ENCODE results near the gene DNASE1L1. TPM values are rescaled to one million over a fixed set of nuclear protein-coding genes. Genes with fewer than 3 reads are reported as not detected.

The DNASE1L1 gene
- total RNA-seq, 1 donor from 2014 or later = 14.2 TPM

DNA sequence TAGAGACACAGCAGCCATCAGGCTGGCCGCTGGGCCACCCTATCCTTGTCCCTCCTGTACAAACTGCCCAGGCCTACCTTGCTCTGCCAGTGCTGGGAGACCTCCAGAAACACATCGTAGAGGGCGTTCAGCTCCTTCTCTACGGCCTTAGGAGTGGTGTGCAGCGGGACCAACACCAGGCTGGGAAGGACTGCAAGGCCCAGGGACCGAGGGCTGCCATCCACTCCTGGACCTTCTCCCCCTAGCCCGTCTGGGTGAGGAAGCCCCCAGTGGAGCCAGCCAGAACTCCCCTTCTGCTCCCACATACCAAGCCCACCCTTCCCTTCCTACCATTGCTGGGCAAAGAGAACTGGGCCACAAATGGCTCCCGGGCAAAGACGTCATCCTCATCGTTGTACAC lies 5.9 kb downstream of the DNASE1L1 start:
- Mint-ChIP-seq H3K9me3 (peaks cover 25% of the 10 kb centered on the region), H3K4me1 (peaks cover 13% of the 10 kb centered on the region), H3K27me3 (ENCODE audit: insufficient read depth, low read depth) (peaks cover 12% of the 10 kb centered on the region), H3K36me3 (peaks cover 15% of the 10 kb centered on the region), H3K27ac (no peak overlapping the region), H3K4me3 (no peak overlapping the region)
- Histone ChIP-seq H3K4me2 (no peak overlapping the region), H3K9ac (no peak overlapping the region), H3K27ac (no peak overlapping the region), H3K4me1 (no peaks in the 10 kb centered on the region), H3K36me3 (no peaks in the 10 kb centered on the region), H2AFZ (replicated peaks) (no peak overlapping the region), H3K79me2 (ENCODE audit: low read depth) (peaks cover 19% of the 10 kb centered on the region), H3K27me3 (no peaks in the 10 kb centered on the region), H3K9me3 (ENCODE audit: low read depth) (no peaks in the 10 kb centered on the region), H3K4me3 (no peak overlapping the region), H4K20me1 (ENCODE audit: low read depth) (peaks cover 23% of the 10 kb centered on the region), H3F3A (ENCODE audit: low read depth) (peaks cover 40% of the 10 kb centered on the region)
- no peak for TF ChIP-seq EZH2phosphoT487 (IDR thresholded peaks at IDR 0.05)
- TF ChIP-seq, protein P1, sequence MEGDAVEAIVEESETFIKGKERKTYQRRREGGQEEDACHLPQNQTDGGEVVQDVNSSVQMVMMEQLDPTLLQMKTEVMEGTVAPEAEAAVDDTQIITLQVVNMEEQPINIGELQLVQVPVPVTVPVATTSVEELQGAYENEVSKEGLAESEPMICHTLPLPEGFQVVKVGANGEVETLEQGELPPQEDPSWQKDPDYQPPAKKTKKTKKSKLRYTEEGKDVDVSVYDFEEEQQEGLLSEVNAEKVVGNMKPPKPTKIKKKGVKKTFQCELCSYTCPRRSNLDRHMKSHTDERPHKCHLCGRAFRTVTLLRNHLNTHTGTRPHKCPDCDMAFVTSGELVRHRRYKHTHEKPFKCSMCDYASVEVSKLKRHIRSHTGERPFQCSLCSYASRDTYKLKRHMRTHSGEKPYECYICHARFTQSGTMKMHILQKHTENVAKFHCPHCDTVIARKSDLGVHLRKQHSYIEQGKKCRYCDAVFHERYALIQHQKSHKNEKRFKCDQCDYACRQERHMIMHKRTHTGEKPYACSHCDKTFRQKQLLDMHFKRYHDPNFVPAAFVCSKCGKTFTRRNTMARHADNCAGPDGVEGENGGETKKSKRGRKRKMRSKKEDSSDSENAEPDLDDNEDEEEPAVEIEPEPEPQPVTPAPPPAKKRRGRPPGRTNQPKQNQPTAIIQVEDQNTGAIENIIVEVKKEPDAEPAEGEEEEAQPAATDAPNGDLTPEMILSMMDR (IDR thresholded peaks at IDR 0.05) = no peak
- TF ChIP-seq EZH2 (IDR thresholded peaks at IDR 0.05) = no peak
- no peak for DNase-seq (ENCODE audit: low spot score)

DNA sequence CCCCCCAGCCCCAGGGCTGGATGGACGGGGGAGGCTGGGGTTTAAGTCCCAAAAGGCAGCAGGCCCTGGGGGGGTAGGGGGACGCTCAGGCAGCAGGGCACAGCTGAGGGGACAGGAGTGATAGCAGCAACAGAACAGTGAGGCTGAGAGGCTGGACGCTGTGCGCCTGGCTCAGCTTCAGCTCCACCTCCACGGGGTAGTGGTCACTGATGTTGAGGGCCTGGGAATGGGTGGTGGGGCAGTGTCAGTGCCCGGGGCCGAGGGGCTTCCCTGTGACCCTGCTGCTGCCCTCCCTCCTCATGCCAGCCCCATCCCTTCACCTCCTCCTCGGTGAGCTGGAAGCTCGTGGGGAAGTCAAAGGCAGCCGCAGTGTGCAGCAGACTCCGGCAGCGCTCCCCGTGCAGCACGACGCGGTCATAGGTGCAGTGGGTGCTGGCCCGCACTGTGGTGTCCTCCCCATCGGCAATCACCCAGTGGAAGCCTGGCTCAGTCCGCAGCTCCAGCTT lies 6.4 kb downstream of the DNASE1L1 start:
- Mint-ChIP-seq H3K4me3 (no peak overlapping the region), H3K36me3 (peaks cover 15% of the 10 kb centered on the region), H3K9me3 (peaks cover 28% of the 10 kb centered on the region), H3K27ac (no peak overlapping the region), H3K27me3 (ENCODE audit: insufficient read depth, low read depth) (peaks cover 12% of the 10 kb centered on the region), H3K4me1 (peaks cover 13% of the 10 kb centered on the region)
- peaks cover 20% of the 10 kb centered on the region for H3K79me2 ChIP-seq (ENCODE audit: low read depth)
- H3K4me2 ChIP-seq = no peak overlapping the region
- H3K4me1 ChIP-seq = no peaks in the 10 kb centered on the region
- H3K36me3 ChIP-seq = no peaks in the 10 kb centered on the region
- H2AFZ ChIP-seq (replicated peaks) = no peak overlapping the region
- H3K27me3 ChIP-seq = no peaks in the 10 kb centered on the region
- H3K9me3 ChIP-seq (ENCODE audit: low read depth) = no peaks in the 10 kb centered on the region
- no peak for DNase-seq (ENCODE audit: low spot score)
- H4K20me1 ChIP-seq (ENCODE audit: low read depth) = peaks cover 23% of the 10 kb centered on the region
- peaks cover 43% of the 10 kb centered on the region for H3F3A ChIP-seq (ENCODE audit: low read depth)
- H3K27ac ChIP-seq = no peak overlapping the region
- no peak for TF ChIP-seq EZH2phosphoT487 (IDR thresholded peaks at IDR 0.05)
- TF ChIP-seq, protein P1 (IDR thresholded peaks at IDR 0.05) = no peak
- TF ChIP-seq EZH2 (IDR thresholded peaks at IDR 0.05) = no peak
- no peak overlapping the region for H3K4me3 ChIP-seq
- no peak overlapping the region for H3K9ac ChIP-seq

DNA sequence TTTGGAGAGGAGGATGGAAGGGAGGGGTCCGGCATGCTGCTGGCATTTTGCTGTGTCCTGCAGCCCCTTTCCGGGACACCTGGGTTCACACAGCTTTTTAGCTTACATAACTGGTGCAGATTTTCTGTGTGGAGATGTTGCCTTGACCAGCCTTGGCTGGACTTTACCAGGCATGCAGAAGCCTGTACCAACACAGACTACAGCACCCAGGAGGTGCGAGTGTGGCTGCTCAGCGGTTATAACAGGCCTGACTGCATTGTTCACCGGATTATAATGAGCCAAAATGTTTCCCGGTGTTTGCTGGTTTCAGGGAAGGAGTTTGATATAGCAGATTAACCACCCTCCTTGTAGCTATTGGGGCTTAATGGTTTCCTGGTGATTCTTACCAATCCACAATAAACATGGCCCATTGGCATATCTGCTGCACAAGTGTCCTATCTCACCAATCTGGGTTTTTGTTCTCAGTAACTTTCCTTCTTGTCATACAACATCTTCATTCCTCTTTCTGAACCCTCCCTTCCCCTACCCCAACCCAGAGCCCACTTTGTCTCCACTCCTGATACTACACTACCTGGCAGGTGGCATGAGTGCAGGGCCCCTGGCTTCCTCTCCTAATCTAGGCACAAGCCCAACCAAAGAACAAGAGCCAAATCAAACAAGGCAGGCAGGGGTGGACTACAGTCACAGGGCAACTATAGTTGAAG lies 7.0 kb downstream of the DNASE1L1 start:
- Mint-ChIP-seq H3K36me3 (peaks cover 15% of the 10 kb centered on the region), H3K4me1 (peaks cover 13% of the 10 kb centered on the region), H3K27ac (no peak overlapping the region), H3K27me3 (ENCODE audit: insufficient read depth, low read depth) (peaks cover 13% of the 10 kb centered on the region), H3K9me3 (peaks cover 28% of the 10 kb centered on the region), H3K4me3 (no peak overlapping the region)
- H3K4me3 ChIP-seq = no peak overlapping the region
- H3F3A ChIP-seq (ENCODE audit: low read depth) = peaks cover 49% of the 10 kb centered on the region
- no peaks in the 10 kb centered on the region for H3K27me3 ChIP-seq
- H3K4me1 ChIP-seq = no peaks in the 10 kb centered on the region
- no peak overlapping the region for H3K27ac ChIP-seq
- TF ChIP-seq, protein P1 (IDR thresholded peaks at IDR 0.05) = no peak
- TF ChIP-seq EZH2 (IDR thresholded peaks at IDR 0.05) (no peak), EZH2phosphoT487 (IDR thresholded peaks at IDR 0.05) (no peak)
- H3K36me3 ChIP-seq = no peaks in the 10 kb centered on the region
- no peak for DNase-seq (ENCODE audit: low spot score)
- no peak overlapping the region for H2AFZ ChIP-seq (replicated peaks)
- H3K4me2 ChIP-seq = no peak overlapping the region
- peaks cover 23% of the 10 kb centered on the region for H4K20me1 ChIP-seq (ENCODE audit: low read depth)
- no peaks in the 10 kb centered on the region for H3K9me3 ChIP-seq (ENCODE audit: low read depth)
- no peak overlapping the region for H3K9ac ChIP-seq
- H3K79me2 ChIP-seq (ENCODE audit: low read depth) = peaks cover 20% of the 10 kb centered on the region
